Chondrocyte (in vitro differentiated cells): Measurements from ENCODE around the gene OGFR. TPM values are rescaled to one million over a fixed set of nuclear protein-coding genes. Genes with fewer than 3 reads are reported as not detected.

Experiments
- DNase-seq: peaks from one replicate; pipeline ENCODE4 v3.0.0; 2021; ENCODE audit warnings: mixed read lengths, low spot score
- H3K27ac Mint-ChIP-seq: one replicate; pipeline ENCODE4 v1.8.0; 2021; ENCODE audit warnings: mild to moderate bottlenecking, moderate library complexity, mixed read lengths; ENCODE audit not compliant: unreplicated experiment
- H3K27me3 Mint-ChIP-seq: 2 replicates; pipeline ENCODE4 v1.8.0; 2021; ENCODE audit warnings: low read depth, mixed read lengths
- H3K36me3 Mint-ChIP-seq: 2 replicates; pipeline ENCODE4 v1.8.0; 2021; ENCODE audit warnings: low read depth, mixed read lengths
- H3K4me1 Mint-ChIP-seq: 2 replicates; pipeline ENCODE4 v1.8.0; 2021; ENCODE audit warnings: low read depth, mild to moderate bottlenecking, mixed read lengths
- H3K4me3 Mint-ChIP-seq: one replicate; pipeline ENCODE4 v1.8.0; 2021; ENCODE audit warnings: mild to moderate bottlenecking, moderate library complexity, mixed read lengths; ENCODE audit not compliant: unreplicated experiment
- H3K9me3 Mint-ChIP-seq: 2 replicates; pipeline ENCODE4 v1.8.0; 2021; ENCODE audit warnings: low read depth, mixed read lengths
- CTCF ChIP-seq: fragments of 200-600 bp; sonication (generic); IDR thresholded peaks from 2 replicates; pipeline ENCODE4 v1.5.0; 2021; ENCODE audit warnings: antibody characterized with exemption, mild to moderate bottlenecking, moderate library complexity
- total RNA-seq: library from RNA; stranded (reverse); gene quantifications from 3 replicates; pipeline ENCODE4 v1.2.1, GENCODE V29; 2021

OGFR gene
- total RNA-seq, 1 donor from 2014 or later = 31.8 TPM

DNA sequence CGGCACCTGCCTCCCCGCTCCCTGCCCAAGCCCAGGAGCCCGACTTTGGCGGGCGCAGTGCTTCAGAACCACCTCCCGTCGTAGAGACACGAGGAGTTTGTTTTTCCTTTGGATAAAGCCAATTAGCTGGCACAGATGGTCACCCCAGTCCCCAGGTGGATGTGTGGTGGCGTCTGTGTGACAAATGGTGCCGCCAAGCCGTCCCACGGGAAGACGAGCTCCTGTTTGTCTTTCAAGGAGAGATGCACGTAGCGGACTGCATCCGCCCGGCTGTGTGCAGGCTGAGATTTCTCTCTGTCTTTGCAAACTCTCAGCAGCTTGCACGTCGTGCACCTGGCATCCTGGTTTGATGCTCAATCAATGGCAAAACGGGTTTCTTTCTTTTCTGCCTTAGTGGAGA is 24.4 kb upstream of the OGFR start:
- no peak overlapping the region for H3K27ac Mint-ChIP-seq
- peaks cover 8% of the 10 kb centered on the region for H3K27me3 Mint-ChIP-seq
- H3K36me3 Mint-ChIP-seq = no peaks in the 10 kb centered on the region
- H3K9me3 Mint-ChIP-seq = no peaks in the 10 kb centered on the region
- no peak for DNase-seq
- no peak overlapping the region for H3K4me3 Mint-ChIP-seq
- no peaks in the 10 kb centered on the region for H3K4me1 Mint-ChIP-seq
- no peak for TF ChIP-seq CTCF

GRCh38 chr20:62780696-62781095 is 23.9 kb upstream of the OGFR start:
- Mint-ChIP-seq H3K9me3 (no peaks in the 10 kb centered on the region), H3K27ac (no peak overlapping the region), H3K4me1 (no peaks in the 10 kb centered on the region), H3K36me3 (no peaks in the 10 kb centered on the region), H3K27me3 (peaks cover 5% of the 10 kb centered on the region), H3K4me3 (no peak overlapping the region)
- no peak for TF ChIP-seq CTCF
- DNase-seq = no peak

GRCh38 chr20:62782149-62782892 is 22.3 kb upstream of the OGFR start:
- DNase-seq = no peak
- H3K9me3 Mint-ChIP-seq = no peaks in the 10 kb centered on the region
- H3K36me3 Mint-ChIP-seq = no peaks in the 10 kb centered on the region
- TF ChIP-seq CTCF = no peak
- H3K27me3 Mint-ChIP-seq = peaks cover 4% of the 10 kb centered on the region
- no peak overlapping the region for H3K4me3 Mint-ChIP-seq
- no peaks in the 10 kb centered on the region for H3K4me1 Mint-ChIP-seq
- H3K27ac Mint-ChIP-seq = no peak overlapping the region

DNA sequence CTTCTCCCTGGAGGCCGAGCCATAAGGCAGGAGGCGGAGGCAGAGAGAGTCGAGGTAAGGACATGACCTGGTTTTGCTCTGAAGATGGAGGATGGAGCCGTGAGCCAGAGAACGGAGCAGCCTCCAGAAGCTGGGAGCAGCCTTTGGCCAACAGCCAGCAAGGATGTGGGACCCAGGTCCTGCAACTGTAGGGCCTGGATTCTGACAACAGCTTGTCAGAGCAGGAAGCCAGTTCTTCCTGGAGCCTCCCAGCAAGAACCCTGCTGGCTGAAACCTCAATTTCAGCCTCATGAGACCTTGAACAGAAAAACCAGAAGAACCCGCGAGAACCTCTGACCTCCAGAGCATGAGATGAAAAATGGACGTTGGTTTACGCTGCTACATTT is 21.7 kb upstream of the OGFR start:
- H3K9me3 Mint-ChIP-seq = no peaks in the 10 kb centered on the region
- peaks cover 6% of the 10 kb centered on the region for H3K27me3 Mint-ChIP-seq
- no peak overlapping the region for H3K27ac Mint-ChIP-seq
- H3K36me3 Mint-ChIP-seq = no peaks in the 10 kb centered on the region
- no peak for DNase-seq
- H3K4me3 Mint-ChIP-seq = no peak overlapping the region
- no peaks in the 10 kb centered on the region for H3K4me1 Mint-ChIP-seq
- no peak for TF ChIP-seq CTCF

DNA sequence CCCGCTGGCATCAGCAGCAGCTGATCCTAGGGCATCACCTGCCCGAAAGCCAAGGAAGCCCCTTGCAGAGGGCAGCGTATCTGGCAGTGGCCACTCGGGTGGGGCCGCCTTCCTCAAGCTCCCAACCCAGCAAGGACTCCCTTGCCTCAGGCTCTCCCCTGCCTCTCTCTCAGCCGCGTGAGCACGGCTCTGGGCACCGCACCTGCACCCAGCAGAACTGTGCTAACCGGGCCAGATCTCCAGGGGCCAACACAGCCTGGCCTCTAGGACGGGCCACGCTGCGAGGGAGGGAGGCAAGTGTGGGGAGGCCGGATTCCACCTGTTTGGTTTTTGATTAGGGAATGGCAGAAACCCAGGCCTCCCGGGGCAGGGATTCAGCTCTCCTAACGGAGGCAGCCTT is 20.1 kb upstream of the OGFR start:
- no peak for TF ChIP-seq CTCF

More for the DNA sequence above, 20.1 kb upstream of the OGFR start:
- Mint-ChIP-seq H3K36me3 (no peaks in the 10 kb centered on the region), H3K27me3 (peaks cover 4% of the 10 kb centered on the region), H3K4me3 (no peak overlapping the region), H3K9me3 (no peaks in the 10 kb centered on the region), H3K27ac (no peak overlapping the region), H3K4me1 (no peaks in the 10 kb centered on the region)
- DNase-seq = no peak
